H1 (cell line): ENCODE measurements around the gene MAN1A2. TPM values are rescaled to one million over a fixed set of nuclear protein-coding genes. Genes with fewer than 3 reads are reported as not detected.

Source experiments
- CTCF ChIA-PET: fragments of 300-600 bp; sonication (Branson Sonifier 250); formaldehyde crosslinking; loops from one replicate; lab custom pipeline; 2021; ENCODE audit not compliant: partially characterized antibody; lab: Charles Lee
- POLR2A ChIA-PET: fragments of 300-600 bp; sonication (Branson Sonifier 250); formaldehyde crosslinking; loops from one replicate; lab custom pipeline; 2021; ENCODE audit warnings: inconsistent platforms; ENCODE audit not compliant: partially characterized antibody; lab: Charles Lee
- DNase-seq, 2 experiments: peaks; one replicate each; pipeline versions ENCODE4 v3.0.0 to v3.0.0-alpha.2; 2010 to 2022; ENCODE audit warnings: low spot score in 2 of 2, low read depth in 1 of 2, mixed read lengths in 1 of 2
- FAIRE-seq: peaks from 2 replicates; lab custom pipeline; 2011; peaks lifted over from hg19 to GRCh38; lab: Jason Lieb, UNC
- H2AFZ ChIP-seq: 2 replicates; pipeline ENCODE4 v1.8.1; 2012; ENCODE audit warnings: low read length, inconsistent platforms
- H2AK5ac ChIP-seq: 2 replicates; pipeline ENCODE4 v1.6.1; 2013; ENCODE audit warnings: low read depth, low read length
- H2BK120ac ChIP-seq: replicated peaks from 2 replicates; pipeline ENCODE3; 2013; ENCODE audit warnings: low read depth, low read length, inconsistent platforms
- H2BK12ac ChIP-seq: 2 replicates; pipeline ENCODE4 v1.6.1; 2013; ENCODE audit warnings: low read depth, low read length
- H2BK15ac ChIP-seq: 2 replicates; pipeline ENCODE4 v1.6.1; 2013; ENCODE audit warnings: low read length
- H2BK20ac ChIP-seq: 2 replicates; pipeline ENCODE4 v1.6.1; 2013; ENCODE audit warnings: low read length
- H2BK5ac ChIP-seq: 2 replicates; pipeline ENCODE4 v1.6.1; 2013; ENCODE audit warnings: low read depth, low read length
- H3K14ac ChIP-seq: 2 replicates; pipeline ENCODE4 v1.6.1; 2013; ENCODE audit warnings: inconsistent platforms; ENCODE audit not compliant: insufficient read length
- H3K18ac ChIP-seq: 2 replicates; pipeline ENCODE4 v1.6.1; 2013; ENCODE audit warnings: low read length; ENCODE audit errors: extremely low read depth
- H3K23ac ChIP-seq: 2 replicates; pipeline ENCODE4 v1.6.1; 2013; ENCODE audit warnings: inconsistent platforms; ENCODE audit not compliant: insufficient read length
- H3K23me2 ChIP-seq: 2 replicates; pipeline ENCODE4 v1.6.1; 2013; ENCODE audit warnings: low read depth, low read length
- H3K27ac ChIP-seq: 2 replicates; pipeline ENCODE4 v1.6.1; 2011; ENCODE audit warnings: low read depth, low read length, inconsistent platforms
- H3K27me3 ChIP-seq, 4 experiments: replicated peaks in 1 of 4; 1 replicate in 1 of 4; 2 replicates in 3 of 4; pipeline versions ENCODE4 v1.6.1 to v1.8.1; 2011 to 2013; ENCODE audit warnings: low read length in 3 of 4, mild to moderate bottlenecking in 3 of 4, inconsistent platforms in 2 of 4, mixed read lengths in 2 of 4, moderate library complexity in 1 of 4; ENCODE audit not compliant: control insufficient read depth in 3 of 4, insufficient read depth in 3 of 4; ENCODE audit errors: extremely low read depth in 1 of 4
- H3K36me3 ChIP-seq, 4 experiments: 2 replicates each; pipeline versions ENCODE4 v1.6.1 to v1.8.1; 2011 to 2013; ENCODE audit warnings: mild to moderate bottlenecking in 4 of 4, low read length in 3 of 4, moderate library complexity in 2 of 4, control low read depth in 1 of 4, inconsistent platforms in 1 of 4; ENCODE audit not compliant: insufficient read depth in 4 of 4, control insufficient read depth in 2 of 4
- H3K4ac ChIP-seq: replicated peaks from 2 replicates; pipeline ENCODE3; 2013; ENCODE audit warnings: low read length, low read depth, mixed read lengths, inconsistent platforms; ENCODE audit not compliant: insufficient read length
- H3K4me1 ChIP-seq, 4 experiments: replicated peaks in 1 of 4; 1 replicate in 1 of 4; 2 replicates in 3 of 4; pipeline versions ENCODE4 v1.6.1 to v1.8.1; 2011 to 2013; ENCODE audit warnings: low read length in 3 of 4, inconsistent platforms in 2 of 4, mixed read lengths in 1 of 4; ENCODE audit not compliant: insufficient read depth in 4 of 4, control insufficient read depth in 3 of 4
- H3K4me2 ChIP-seq, 2 experiments: 2 replicates each; pipeline versions ENCODE4 v1.6.1 to v1.8.1; 2011 to 2013; ENCODE audit warnings: low read depth in 2 of 2, low read length in 2 of 2, control low read depth in 1 of 2, inconsistent platforms in 1 of 2, mild to moderate bottlenecking in 1 of 2; ENCODE audit not compliant: insufficient read depth in 1 of 2
- H3K4me3 ChIP-seq, 4 experiments: fragments of 200-600, 300-600 bp in 1 of 4; sonication (generic), shearing (Covaris generic), sonication (Bioruptor Twin) in 1 of 4; 2 replicates each; pipeline versions ENCODE4 v1.5.1 to v1.8.1; 2011 to 2016; ENCODE audit warnings: low read length in 4 of 4, low read depth in 3 of 4, control low read depth in 2 of 4, inconsistent platforms in 2 of 4, mild to moderate bottlenecking in 2 of 4, mixed read lengths in 1 of 4, moderate library complexity in 1 of 4; ENCODE audit not compliant: insufficient read depth in 2 of 4; ENCODE audit errors: extremely low read depth in 1 of 4
- H3K56ac ChIP-seq: replicated peaks from 2 replicates; pipeline ENCODE3; 2013; ENCODE audit warnings: low read depth, mild to moderate bottlenecking, mixed read lengths, low read length, inconsistent platforms; ENCODE audit not compliant: insufficient read length
- H3K79me1 ChIP-seq: 2 replicates; pipeline ENCODE4 v1.6.1; 2013; ENCODE audit warnings: low read depth, low read length, control low read depth
- H3K79me2 ChIP-seq, 2 experiments: 2 replicates each; pipeline versions ENCODE4 v1.6.1 to v1.8.1; 2012 to 2013; ENCODE audit warnings: low read length in 2 of 2, mild to moderate bottlenecking in 2 of 2, inconsistent platforms in 1 of 2; ENCODE audit not compliant: insufficient read depth in 2 of 2, control insufficient read depth in 1 of 2
- H3K9ac ChIP-seq, 4 experiments: replicated peaks in 1 of 4; 1 replicate in 1 of 4; 2 replicates in 3 of 4; pipeline versions ENCODE4 v1.6.1 to v1.8.1; 2011 to 2013; ENCODE audit warnings: low read depth in 3 of 4, low read length in 3 of 4, control low read depth in 2 of 4, mild to moderate bottlenecking in 2 of 4, moderate library complexity in 2 of 4, inconsistent platforms in 1 of 4; ENCODE audit errors: extremely low read depth in 1 of 4
- H3K9me3 ChIP-seq, 2 experiments: 2 replicates each; pipeline versions ENCODE4 v1.6.1 to v1.8.1; 2012 to 2013; ENCODE audit warnings: mild to moderate bottlenecking in 2 of 2, moderate library complexity in 2 of 2, control low read depth in 1 of 2, inconsistent platforms in 1 of 2, low read depth in 1 of 2, low read length in 1 of 2, mixed read lengths in 1 of 2; ENCODE audit not compliant: insufficient read depth in 2 of 2
- H4K20me1 ChIP-seq, 2 experiments: replicated peaks in 1 of 2; 2 replicates each; pipeline versions ENCODE3 to v1.8.1; 2011 to 2013; ENCODE audit warnings: inconsistent platforms in 2 of 2, low read length in 2 of 2, mild to moderate bottlenecking in 1 of 2; ENCODE audit not compliant: insufficient read depth in 2 of 2, control insufficient read depth in 1 of 2
- H4K5ac ChIP-seq: 2 replicates; pipeline ENCODE4 v1.6.1; 2013; ENCODE audit warnings: low read length, low read depth, mixed read lengths, inconsistent platforms; ENCODE audit not compliant: insufficient read length
- H4K8ac ChIP-seq: 2 replicates; pipeline ENCODE4 v1.8.0; 2013; ENCODE audit warnings: mild to moderate bottlenecking, moderate library complexity, low read length, inconsistent platforms; ENCODE audit not compliant: insufficient read depth; ENCODE audit errors: extremely low read depth
- H4K91ac ChIP-seq: replicated peaks from 2 replicates; pipeline ENCODE3; 2013; ENCODE audit warnings: low read length, mixed read lengths, inconsistent platforms; ENCODE audit not compliant: insufficient read length
- BACH1 ChIP-seq: IDR thresholded peaks from 2 replicates; pipeline ENCODE4 v1.6.1; 2012; ENCODE audit warnings: low read length, improper control_type of control experiment
- CEBPB ChIP-seq: IDR thresholded peaks from 2 replicates; pipeline ENCODE4 v1.6.1; 2012; ENCODE audit warnings: low read depth, low read length
- CREB1 ChIP-seq: IDR thresholded peaks from 2 replicates; pipeline ENCODE4 v1.6.1; 2012; ENCODE audit warnings: inconsistent platforms
- EGR1 ChIP-seq: IDR thresholded peaks from 2 replicates; pipeline ENCODE4 v1.6.1; 2011; ENCODE audit warnings: low read depth, low read length, borderline replicate concordance
- GTF2F1 ChIP-seq: IDR thresholded peaks from 2 replicates; pipeline ENCODE4 v1.6.1; 2012; ENCODE audit warnings: low read depth, low read length, improper control_type of control experiment, borderline replicate concordance
- JUND ChIP-seq: IDR thresholded peaks from 2 replicates; pipeline ENCODE4 v1.6.1; 2011; ENCODE audit warnings: mild to moderate bottlenecking, improper control_type of control experiment, low read length
- MAX ChIP-seq: IDR thresholded peaks from 2 replicates; pipeline ENCODE4 v1.6.1; 2012; ENCODE audit warnings: inconsistent platforms
- POLR2A ChIP-seq, 2 experiments: IDR thresholded peaks; 1 replicate in 1 of 2; 2 replicates in 1 of 2; pipeline ENCODE4 v1.6.1; 2011; ENCODE audit warnings: low read depth in 2 of 2, low read length in 2 of 2, mild to moderate bottlenecking in 2 of 2; ENCODE audit errors: control extremely low read depth in 1 of 2
- POU5F1 ChIP-seq: IDR thresholded peaks from 2 replicates; pipeline ENCODE4 v1.6.1; 2011; ENCODE audit warnings: low read depth, mild to moderate bottlenecking, low read length, moderate library complexity
- RAD21 ChIP-seq, 2 experiments: IDR thresholded peaks in 1 of 2; conservative IDR thresholded peaks in 1 of 2; 2 replicates each; pipeline ENCODE4 v1.6.1; 2011; ENCODE audit warnings: low read depth in 2 of 2, low read length in 2 of 2, improper control_type of control experiment in 1 of 2, inconsistent platforms in 1 of 2, mild to moderate bottlenecking in 1 of 2, moderate library complexity in 1 of 2
- RXRA ChIP-seq: IDR thresholded peaks from 2 replicates; pipeline ENCODE4 v1.6.1; 2011; ENCODE audit warnings: low read depth, mild to moderate bottlenecking, low read length, moderate library complexity; ENCODE audit not compliant: insufficient read depth
- TBP ChIP-seq: IDR thresholded peaks from 2 replicates; pipeline ENCODE4 v1.6.1; 2011; ENCODE audit warnings: low read depth, low read length, improper control_type of control experiment
- TCF12 ChIP-seq: IDR thresholded peaks from 2 replicates; pipeline ENCODE4 v1.6.1; 2011; ENCODE audit warnings: low read depth, mild to moderate bottlenecking, low read length
- TEAD4 ChIP-seq: IDR thresholded peaks from 2 replicates; pipeline ENCODE4 v1.6.1; 2012; ENCODE audit warnings: low read depth, low read length, inconsistent platforms, mixed read lengths
- WGBS, 2 experiments: shearing (Covaris generic) in 1 of 2; methylation state at CpG; one replicate each; pipeline versions ENCODE4 v1.1.6 to v1.1.7; 2013 to 2015; ENCODE audit warnings: low lambda C conversion rate in 2 of 2, mixed read lengths in 2 of 2, inconsistent platforms in 1 of 2, low coverage in 1 of 2, missing lambda C conversion rate in 1 of 2; ENCODE audit not compliant: insufficient replicate concordance in 2 of 2, insufficient coverage in 1 of 2, insufficient read length in 1 of 2; ENCODE audit errors: extremely low coverage in 1 of 2, missing lambda C conversion rate in 1 of 2; 5-methylcytosine and 5-hydroxymethylcytosine counted together
- polyA plus RNA-seq, 7 experiments: library from polyadenylated mRNA; depleted of rRNA in 3 of 7; stranded (reverse) in 5 of 7; unstranded in 2 of 7; fragments of >200 nt in 5 of 7; fragments of 200-250 nt in 2 of 7; gene quantifications; 1 replicate in 5 of 7; 2 replicates in 1 of 7; 4 replicates in 1 of 7; pipeline versions ENCODE4 v1.2.1 to v1.2.3, GENCODE V29; 2011 to 2013; ENCODE audit warnings: missing spikeins in 2 of 7, mixed read lengths in 2 of 7
- total RNA-seq: library from RNA; stranded (reverse); fragmentation: NEBNext Ultra II Directional; extraction: Animal tissue kit (Norgen Biotek cat#: 25700); gene quantifications from 2 replicates; pipeline ENCODE4 v1.2.1, GENCODE V29; 2021

Gene MAN1A2
- total and polyA plus RNA-seq, 2 of the 8 experiments (the other 6 are each of a cell fraction or from before 2014, with no cell fraction given), result 5.5 to 18.8 TPM

GRCh38 chr1:117447661-117448060 is 80.4 kb downstream of the MAN1A2 start:
- no peak for FAIRE-seq

More at GRCh38 chr1:117447661-117448060, 80.4 kb downstream of the MAN1A2 start:
- Histone ChIP-seq H2BK15ac (no peak overlapping the region), H3K79me1 (no peaks in the 10 kb centered on the region), H3K79me2 (no peaks in the 10 kb centered on the region), H3K9ac (no peak overlapping the region), H4K5ac (no peak overlapping the region), H3K4ac (no peak overlapping the region), H3K4me2 (no peak overlapping the region), H2BK20ac (no peak overlapping the region), H3K56ac (no peak overlapping the region), H3K23me2 (no peaks in the 10 kb centered on the region), H4K91ac (no peak overlapping the region), H2BK120ac (no peak overlapping the region), H3K27me3 (no peaks in the 10 kb centered on the region)
- POLR2A ChIA-PET, result no interaction called here
- TF ChIP-seq EGR1 (no peak), POLR2A (IDR thresholded peaks at IDR 0.05; ENCODE audit: control extremely low read depth in 1 of 2, low read depth in 2 of 2, low read length in 2 of 2) (no peak), MAX (no peak), CEBPB (no peak), RAD21 (IDR thresholded peaks at IDR 0.05 in 1 of 2, conservative IDR thresholded peaks at IDR 0.05 in 1 of 2; ENCODE audit: low read depth in 2 of 2, low read length in 2 of 2) (no peak), BACH1 (no peak), GTF2F1 (no peak), RXRA (no peak), TBP (no peak), TCF12 (no peak), CREB1 (no peak), TEAD4 (no peak), POU5F1 (no peak), JUND (no peak)
- TF ChIP-seq, all 59 proteins: peak for 0
- 0 out of 4 replicates have a peak, but pooled peaks cover 0 to 3% of the 10 kb centered on the region in 2 experiments for H3K9me3 ChIP-seq
- H2BK5ac ChIP-seq, result no peak overlapping the region
- H3K4me1 ChIP-seq, result no peaks in the 10 kb centered on the region
- no peak overlapping the region for H2AK5ac ChIP-seq
- no peak overlapping the region for H3K23ac ChIP-seq
- no peaks in the 10 kb centered on the region; a peak in 1 of 8 replicates for H3K36me3 ChIP-seq
- CTCF ChIA-PET, result interaction anchor here (0.9 to 1.3 kb wide), 2 partner anchors 27 to 65 kb away, joined by 3 read pairs; no protein-coding TSS in a partner anchor
- no peak for DNase-seq
- no peaks in the 10 kb centered on the region for H4K20me1 ChIP-seq
- H4K8ac ChIP-seq, result no peak overlapping the region
- H2AFZ ChIP-seq, result no peak overlapping the region
- H3K27ac ChIP-seq, result no peak overlapping the region
- WGBS, 2 experiments, result 84% methylated on average over 2 of the region's 2 CpGs; no CpG with 5 or more reads in 1 of the 2 experiments
- no peak overlapping the region for H2BK12ac ChIP-seq
- no peak overlapping the region for H3K14ac ChIP-seq
- H3K18ac ChIP-seq, result no peak overlapping the region
- H3K4me3 ChIP-seq, result no peak overlapping the region
